ENCODE data around the gene MED12.

Gene MED12

DNA sequence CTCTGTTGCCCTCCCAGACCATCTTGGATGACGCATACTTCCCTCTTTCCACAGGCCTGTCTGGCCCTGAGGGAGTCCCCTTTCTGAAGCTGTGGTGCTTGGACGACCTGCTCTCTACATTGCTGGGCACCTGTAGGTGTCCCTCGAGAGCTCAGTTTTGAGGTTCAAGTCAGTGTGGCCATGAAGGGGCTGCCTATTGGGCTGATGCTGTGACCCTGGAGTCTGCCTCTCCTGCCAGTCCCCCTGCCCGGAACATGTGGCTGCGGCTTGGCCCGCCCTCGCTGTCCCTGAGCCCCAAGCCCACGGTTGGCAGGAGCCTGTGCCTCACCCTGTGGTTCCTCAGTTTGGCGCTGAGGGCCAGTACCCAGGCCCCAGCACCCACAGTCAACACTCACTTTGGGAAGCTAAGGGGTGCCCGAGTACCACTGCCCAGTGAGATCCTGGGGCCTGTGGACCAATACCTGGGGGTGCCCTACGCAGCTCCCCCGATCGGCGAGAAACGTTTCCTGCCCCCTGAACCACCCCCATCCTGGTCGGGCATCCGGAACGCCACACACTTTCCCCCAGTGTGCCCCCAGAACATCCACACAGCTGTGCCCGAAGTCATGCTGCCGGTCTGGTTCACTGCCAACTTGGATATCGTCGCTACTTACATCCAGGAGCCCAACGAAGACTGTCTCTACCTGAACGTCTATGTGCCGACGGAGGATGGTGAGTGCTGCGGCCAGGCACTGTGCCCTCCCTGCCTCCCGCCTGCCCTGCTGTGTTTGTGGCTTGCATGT is 29.3 kb downstream of the MED12 start:
- no peak overlapping the region for H3K4me3 ChIP-seq (ENCODE audit: low read depth, low read length)
- TF ChIP-seq, protein P1, sequence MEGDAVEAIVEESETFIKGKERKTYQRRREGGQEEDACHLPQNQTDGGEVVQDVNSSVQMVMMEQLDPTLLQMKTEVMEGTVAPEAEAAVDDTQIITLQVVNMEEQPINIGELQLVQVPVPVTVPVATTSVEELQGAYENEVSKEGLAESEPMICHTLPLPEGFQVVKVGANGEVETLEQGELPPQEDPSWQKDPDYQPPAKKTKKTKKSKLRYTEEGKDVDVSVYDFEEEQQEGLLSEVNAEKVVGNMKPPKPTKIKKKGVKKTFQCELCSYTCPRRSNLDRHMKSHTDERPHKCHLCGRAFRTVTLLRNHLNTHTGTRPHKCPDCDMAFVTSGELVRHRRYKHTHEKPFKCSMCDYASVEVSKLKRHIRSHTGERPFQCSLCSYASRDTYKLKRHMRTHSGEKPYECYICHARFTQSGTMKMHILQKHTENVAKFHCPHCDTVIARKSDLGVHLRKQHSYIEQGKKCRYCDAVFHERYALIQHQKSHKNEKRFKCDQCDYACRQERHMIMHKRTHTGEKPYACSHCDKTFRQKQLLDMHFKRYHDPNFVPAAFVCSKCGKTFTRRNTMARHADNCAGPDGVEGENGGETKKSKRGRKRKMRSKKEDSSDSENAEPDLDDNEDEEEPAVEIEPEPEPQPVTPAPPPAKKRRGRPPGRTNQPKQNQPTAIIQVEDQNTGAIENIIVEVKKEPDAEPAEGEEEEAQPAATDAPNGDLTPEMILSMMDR (IDR thresholded peaks at IDR 0.05; ENCODE audit: low read depth, low read length) = no peak

DNA sequence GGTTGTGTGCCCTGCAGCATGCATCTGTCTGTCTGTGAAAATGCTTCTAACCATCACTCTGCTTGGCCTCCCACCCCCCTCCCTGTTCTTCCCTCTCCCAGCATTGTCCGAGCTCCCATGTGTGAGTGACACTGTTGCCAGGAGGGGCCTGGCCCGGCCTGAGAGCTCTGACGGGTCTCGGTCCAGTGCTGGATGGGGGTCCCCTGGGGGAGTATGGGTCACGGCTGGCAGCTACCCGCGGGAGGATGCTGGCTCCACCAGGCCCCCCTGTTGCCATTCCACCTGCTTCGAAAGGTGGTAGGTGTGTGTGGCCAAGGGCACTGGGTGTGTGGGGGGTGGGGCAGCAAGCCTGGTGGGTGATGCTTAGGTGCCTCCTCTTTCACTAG is 29.9 kb downstream of the MED12 start:
- no peak overlapping the region for H3K4me3 ChIP-seq (ENCODE audit: low read depth, low read length)
- TF ChIP-seq, protein P1 (IDR thresholded peaks at IDR 0.05; ENCODE audit: low read depth, low read length) = no peak

DNA sequence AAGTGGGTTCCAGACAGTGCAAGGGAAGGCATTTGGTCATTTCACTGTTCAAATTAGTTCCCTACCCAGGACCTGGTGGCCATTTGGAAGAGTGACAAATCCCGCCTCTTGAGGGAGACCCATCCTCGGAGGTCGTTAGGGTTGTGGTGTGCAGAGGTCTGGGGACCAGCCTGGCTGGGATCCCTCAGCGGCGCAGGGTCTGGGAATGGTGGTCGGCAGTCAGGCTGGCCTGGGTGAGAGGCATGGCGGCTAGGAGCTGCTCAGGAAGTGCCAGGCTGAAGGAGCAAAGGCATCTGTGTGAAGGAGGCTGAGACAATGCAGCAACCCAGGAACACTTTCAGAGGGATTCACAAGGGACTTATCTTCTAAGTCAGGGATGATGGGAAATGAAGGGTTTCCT is 33.0 kb downstream of the MED12 start:
- no peak overlapping the region for H3K4me3 ChIP-seq (ENCODE audit: low read depth, low read length)
- TF ChIP-seq, protein P1 (IDR thresholded peaks at IDR 0.05; ENCODE audit: low read depth, low read length) = no peak

DNA sequence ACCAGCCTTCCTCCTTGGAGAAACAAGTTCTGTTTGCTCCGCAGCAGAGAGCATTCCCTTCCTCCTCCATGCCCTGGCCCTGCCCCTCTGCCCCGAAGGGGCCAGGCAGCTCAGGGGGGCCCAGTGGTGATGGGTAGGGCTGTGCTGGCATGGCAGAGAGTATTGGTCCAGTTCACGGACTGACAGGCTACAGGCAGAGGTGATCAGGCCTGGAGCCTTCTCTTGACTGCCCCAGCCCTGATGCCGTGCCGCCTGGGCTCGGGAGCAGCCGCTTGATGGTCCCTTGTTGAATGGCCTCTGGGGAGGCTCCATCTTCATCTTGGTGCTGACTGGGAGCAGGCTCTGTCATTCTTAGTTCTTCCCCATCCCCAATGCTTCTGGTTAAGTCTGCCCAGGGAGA is 35.8 kb downstream of the MED12 start:
- H3K4me3 ChIP-seq (ENCODE audit: low read depth, low read length) = no peak overlapping the region
- TF ChIP-seq, protein P1 (IDR thresholded peaks at IDR 0.05; ENCODE audit: low read depth, low read length) = no peak

DNA sequence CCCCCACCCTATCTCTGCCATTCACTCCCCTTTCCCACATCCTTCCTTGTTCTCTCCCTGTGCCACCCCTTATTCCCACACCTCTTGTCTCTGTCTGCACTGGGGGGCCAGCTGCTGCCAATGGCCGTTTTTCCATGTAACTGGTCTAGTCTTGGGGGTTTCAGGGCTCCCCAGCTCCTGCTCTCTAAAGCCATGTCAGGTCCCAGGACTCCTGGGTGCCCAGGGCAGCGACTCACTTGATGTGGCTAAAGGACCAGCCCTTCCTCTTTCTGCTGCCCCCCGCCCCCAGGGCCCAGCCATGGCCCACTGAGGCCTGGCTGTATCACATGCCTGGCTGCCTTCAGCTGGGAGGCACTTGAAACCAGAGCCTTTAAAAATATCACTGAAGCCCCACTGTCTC is 36.2 kb downstream of the MED12 start:
- no peak overlapping the region for H3K4me3 ChIP-seq (ENCODE audit: low read depth, low read length)
- TF ChIP-seq, protein P1 (IDR thresholded peaks at IDR 0.05; ENCODE audit: low read depth, low read length) = no peak

DNA sequence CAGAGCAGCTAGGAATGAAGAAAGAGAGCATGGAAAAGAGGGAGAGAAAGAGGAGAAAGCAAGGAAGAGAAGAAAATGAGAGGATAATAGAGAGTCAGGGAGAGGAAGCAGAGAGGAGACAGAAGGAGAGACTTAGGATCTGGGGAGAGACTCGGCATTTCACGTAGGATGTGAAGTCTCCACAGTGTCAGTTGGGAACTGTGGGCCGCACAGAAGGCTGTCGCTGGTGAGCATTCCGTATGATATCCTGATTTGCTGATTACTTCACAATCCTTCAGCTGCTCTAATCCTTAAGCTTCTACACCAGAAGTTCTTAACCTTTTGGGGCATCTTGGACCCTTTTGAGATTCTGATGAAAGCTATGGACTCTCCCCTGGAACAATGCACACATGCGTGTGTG is 40.2 kb downstream of the MED12 start:
- TF ChIP-seq, protein P1 (IDR thresholded peaks at IDR 0.05; ENCODE audit: low read depth, low read length) = no peak

DNA sequence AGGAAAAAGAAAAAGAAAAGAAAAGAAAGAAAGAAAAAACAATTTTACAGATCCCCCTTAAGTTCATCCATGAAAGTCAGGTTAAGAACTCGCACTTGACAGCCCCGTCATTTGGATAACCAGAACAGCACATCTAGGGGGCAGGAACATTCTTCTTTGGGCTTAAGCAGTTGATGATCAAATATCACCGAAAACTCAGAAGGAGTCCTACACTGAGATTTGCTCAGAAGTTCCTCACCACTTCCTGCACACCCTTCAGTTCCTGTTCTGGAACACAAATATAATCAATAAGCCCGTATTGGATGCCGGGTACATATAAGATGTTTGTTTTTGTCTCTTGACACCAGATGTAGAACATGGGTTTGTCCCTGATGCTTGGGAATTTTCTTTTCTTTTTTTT is 40.9 kb downstream of the MED12 start:
- TF ChIP-seq, protein P1 (IDR thresholded peaks at IDR 0.05; ENCODE audit: low read depth, low read length) = no peak
- H3K4me3 ChIP-seq (ENCODE audit: low read depth, low read length) = no peak overlapping the region

More for the DNA sequence above, 40.2 kb downstream of the MED12 start:
- no peak overlapping the region for H3K4me3 ChIP-seq (ENCODE audit: low read depth, low read length)

All from WI38 (cell line).